Left kidney (tissue), 2 donors: ENCODE measurements around the gene C1orf74. TPM values are rescaled to one million over a fixed set of nuclear protein-coding genes. Genes with fewer than 3 reads are reported as not detected.

Source experiments
- DNase-seq: peaks from one replicate; pipeline ENCODE4 v3.0.0-alpha.2; 2013
- polyA plus RNA-seq: library from polyadenylated mRNA; unstranded; fragments of 120-200 nt; gene quantifications from one replicate; pipeline ENCODE4 v1.2.1, GENCODE V29; 2013; ENCODE audit not compliant: insufficient read length

The C1orf74 gene
- polyA plus RNA-seq, 1 donor: 4.3 TPM

- DNase-seq: peak; percentile 75
These were observed 36.6 kb downstream of the C1orf74 start for GRCh38 chr1:209747580-209748262.

- DNase-seq: no peak
These were observed 37.8 kb downstream of the C1orf74 start for GRCh38 chr1:209746451-209747165.

GRCh38 chr1:209743145-209743482 lies 41.2 kb downstream of the C1orf74 start:
- DNase-seq: no peak

GRCh38 chr1:209742409-209743144 lies 41.8 kb downstream of the C1orf74 start:
- no peak for DNase-seq

GRCh38 chr1:209741889-209742288 lies 42.5 kb downstream of the C1orf74 start:
- no peak for DNase-seq

- DNase-seq: no peak
These were observed 43.2 kb downstream of the C1orf74 start for GRCh38 chr1:209741193-209741592.

- no peak for DNase-seq
These were observed 46.1 kb downstream of the C1orf74 start for GRCh38 chr1:209738270-209738669.

- DNase-seq: no peak
These were observed 47.2 kb downstream of the C1orf74 start for GRCh38 chr1:209737118-209737505.

GRCh38 chr1:209736490-209737117 lies 47.8 kb downstream of the C1orf74 start:
- no peak for DNase-seq

GRCh38 chr1:209733409-209734192 lies 50.8 kb downstream of the C1orf74 start:
- no peak for DNase-seq

GRCh38 chr1:209732725-209733124 lies 51.6 kb downstream of the C1orf74 start:
- DNase-seq: no peak

- DNase-seq: no peak
These were observed 54.9 kb downstream of the C1orf74 start for GRCh38 chr1:209729436-209729835.

Other genes starting within 250 kb of the C1orf74 start
- gene CAMK1G, start 200.8 kb downstream of the C1orf74 start, polyA plus RNA-seq: 5.2 TPM
- 0.58 TPM for gene LAMB3, start 132.1 kb downstream of the C1orf74 start, polyA plus RNA-seq
- gene G0S2, start 109.1 kb downstream of the C1orf74 start, polyA plus RNA-seq: 5.3 TPM
- gene HSD11B1, start 79.7 kb downstream of the C1orf74 start, polyA plus RNA-seq: not detected
- gene TRAF3IP3, start 28.5 kb downstream of the C1orf74 start, polyA plus RNA-seq: 1.7 TPM
- 18.6 TPM for gene IRF6, start 21.6 kb upstream of the C1orf74 start, polyA plus RNA-seq
- gene UTP25, start 43.4 kb upstream of the C1orf74 start, polyA plus RNA-seq: 11.9 TPM
- 0.57 TPM for gene SYT14, start 153.7 kb upstream of the C1orf74 start, polyA plus RNA-seq